Glomerular visceral epithelial cell (primary cell): ENCODE data around the gene GALNTL6.
"Not testable (repeated sequence)": the region's sequence is repeated elsewhere in the genome, so short reads cannot be mapped to it uniquely, and the experiment has no call there.

Experiments
- DNase-seq: peaks from one replicate; pipeline ENCODE4 v3.0.0-alpha.2; 2016; ENCODE audit errors: extremely low spot score

GALNTL6 gene

DNA sequence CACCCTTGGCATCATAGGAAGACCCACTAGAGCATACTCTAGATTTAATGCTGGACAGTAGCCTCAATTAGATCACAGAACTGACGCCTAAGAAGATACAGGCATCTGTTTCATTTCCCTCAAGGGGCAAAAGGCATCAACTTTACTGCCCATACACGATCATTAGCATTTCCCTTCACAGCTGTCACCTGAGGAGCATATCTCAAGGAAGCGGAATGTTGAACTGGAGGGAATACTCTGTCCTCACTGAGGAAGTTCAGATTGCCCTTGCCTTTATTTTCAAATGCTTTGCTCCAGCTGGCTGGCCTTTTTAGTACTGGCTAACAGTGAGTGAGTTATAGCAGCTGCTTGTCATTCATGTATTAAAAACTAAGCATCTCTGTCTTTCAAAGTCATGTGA, 847.0 kb downstream of the GALNTL6 start:
- no peak for DNase-seq

DNA sequence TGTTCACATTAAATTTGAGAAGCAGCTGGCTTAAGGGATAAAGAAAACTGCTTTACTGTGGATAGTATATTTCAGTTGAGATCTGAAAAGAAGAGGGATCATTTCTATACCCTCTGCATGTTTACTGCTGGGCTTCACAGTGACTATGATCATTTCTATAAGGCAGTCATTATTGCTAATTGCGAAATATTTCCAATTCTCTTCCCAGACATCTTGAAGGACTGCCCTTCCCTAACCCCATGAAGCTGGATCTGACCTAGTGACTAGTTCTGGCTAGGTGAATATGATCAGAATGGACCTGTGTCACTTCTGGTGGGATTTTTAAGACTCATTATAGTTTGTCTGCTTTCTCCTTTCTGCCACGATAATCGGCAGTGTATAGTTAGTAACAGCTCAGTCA, 848.9 kb downstream of the GALNTL6 start:
- no peak for DNase-seq

DNA sequence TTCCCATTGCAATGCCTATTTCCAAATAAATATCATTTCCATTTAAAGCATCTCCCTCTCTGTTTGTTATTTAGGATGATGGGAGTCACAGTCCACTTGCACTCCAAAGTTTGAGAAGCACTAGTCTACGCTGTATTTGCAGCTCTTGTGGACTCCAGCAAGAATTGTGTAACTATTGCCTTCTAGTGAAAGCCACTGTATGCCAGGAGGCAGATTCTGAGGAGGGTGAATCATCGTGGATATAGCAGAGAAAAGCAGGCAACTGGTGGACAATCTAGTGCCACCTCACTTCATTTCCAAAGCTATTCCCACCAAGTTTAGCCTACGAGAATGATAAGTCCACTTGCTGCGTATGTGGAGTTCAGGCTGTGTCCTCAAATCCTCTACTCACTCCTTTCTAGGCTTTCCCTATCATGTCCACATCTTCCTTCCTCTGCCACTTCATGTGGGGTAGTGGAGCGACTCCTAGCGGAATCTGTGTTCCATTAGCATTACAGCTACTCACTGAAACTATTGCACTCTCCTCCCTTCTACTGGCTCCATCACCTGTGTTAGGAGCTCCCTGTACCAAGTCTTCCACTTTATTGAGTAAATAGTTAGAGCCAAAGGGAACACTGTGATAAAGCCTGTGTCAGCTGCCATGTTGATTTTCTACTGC, 853.6 kb downstream of the GALNTL6 start:
- DNase-seq, result peak; percentile 8

DNA sequence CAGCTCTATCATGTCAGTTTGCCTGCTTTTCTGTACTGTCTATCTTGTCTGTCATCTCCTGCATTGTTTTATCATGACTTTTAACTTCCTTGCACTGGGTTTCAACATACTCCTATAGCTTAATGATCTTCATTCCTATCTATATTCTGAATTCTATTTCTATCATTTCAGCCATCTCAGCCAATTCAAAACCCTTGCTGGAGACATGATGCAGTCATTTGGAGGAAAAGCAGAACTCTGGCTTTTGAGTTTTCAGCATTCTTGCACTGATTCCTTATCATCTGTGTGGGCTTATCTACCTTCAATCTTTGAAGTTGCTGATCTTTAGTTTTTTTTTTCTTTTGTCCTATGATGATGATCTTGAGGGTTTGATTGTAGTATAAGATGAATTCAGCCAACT, 861.6 kb downstream of the GALNTL6 start:
- no peak for DNase-seq

DNA sequence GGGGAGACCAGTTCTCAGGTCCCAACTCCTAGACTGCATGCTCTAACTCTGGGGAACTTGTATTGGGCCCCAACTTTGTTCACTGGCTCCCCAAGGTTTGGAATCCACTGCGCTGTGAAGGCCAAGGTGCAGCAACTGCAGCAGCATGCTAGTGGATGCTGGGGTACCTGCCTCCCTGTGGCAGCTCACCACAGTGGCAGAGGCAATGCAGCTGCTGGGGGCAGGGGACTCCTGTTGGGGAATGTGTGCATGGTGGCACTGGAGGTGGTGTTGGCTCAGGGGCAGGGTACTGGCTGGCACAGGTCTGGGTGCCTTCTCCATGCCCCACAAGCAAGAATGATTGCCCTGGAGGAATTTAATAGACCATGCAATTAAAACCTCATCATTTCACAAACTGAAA, 862.0 kb downstream of the GALNTL6 start:
- no peak for DNase-seq

DNA sequence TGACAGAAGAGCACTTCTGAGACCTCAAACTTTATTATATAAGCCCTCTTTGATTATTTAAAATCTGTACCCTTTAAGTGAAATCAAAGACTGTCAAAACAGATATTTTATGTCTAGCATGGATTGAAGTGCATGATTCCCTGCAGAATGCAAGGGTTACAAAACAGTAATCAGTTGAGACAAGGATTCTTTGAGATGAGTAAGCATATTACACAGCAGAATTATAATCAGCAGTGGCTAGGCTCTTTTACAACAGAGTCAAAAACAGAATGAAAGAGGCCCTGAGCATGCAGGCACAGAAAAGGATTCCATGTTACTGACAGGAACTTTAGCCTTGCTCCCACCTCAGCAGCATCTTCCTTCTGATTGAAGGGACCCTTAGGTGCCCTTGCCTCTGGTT, 867.5 kb downstream of the GALNTL6 start:
- no peak for DNase-seq

DNA sequence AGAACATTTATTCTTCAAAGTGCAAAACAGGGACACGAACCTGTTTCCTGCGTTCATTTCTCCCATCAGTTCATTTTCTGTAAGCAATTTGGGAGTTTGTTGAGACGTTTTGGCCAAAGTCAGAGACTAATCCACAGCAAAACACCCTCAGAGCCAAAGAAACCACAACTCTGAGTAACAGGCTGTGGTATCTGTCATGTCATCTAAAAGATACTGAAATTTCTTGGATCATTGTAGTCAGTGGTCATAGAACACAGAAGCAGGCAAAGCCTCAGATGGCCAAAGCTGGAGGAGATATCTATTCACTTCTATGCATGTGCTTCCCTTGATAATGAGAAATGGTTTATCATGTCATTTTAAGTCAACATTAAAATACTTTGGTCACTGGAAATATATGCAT, 869.8 kb downstream of the GALNTL6 start:
- peak; percentile 8 for DNase-seq

DNA sequence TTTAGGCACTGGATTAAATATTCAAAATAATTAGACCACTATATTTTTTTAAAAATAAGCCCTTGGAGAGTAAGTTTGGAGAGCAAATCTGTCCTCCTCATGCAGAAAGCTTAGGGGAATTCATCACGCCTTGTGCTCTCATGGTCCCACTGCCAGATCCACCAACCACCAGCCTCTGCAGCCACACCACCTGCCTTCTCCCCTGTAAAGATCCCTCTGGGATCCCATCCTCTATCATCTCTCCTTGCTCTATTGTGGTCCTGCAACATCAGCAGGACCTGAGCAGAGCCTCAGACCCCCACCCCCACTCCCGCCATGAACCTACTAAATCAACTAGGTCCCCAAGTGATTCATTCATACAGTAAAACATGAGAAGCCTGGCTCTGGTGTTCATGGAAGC, 872.8 kb downstream of the GALNTL6 start:
- DNase-seq, result no peak

DNA sequence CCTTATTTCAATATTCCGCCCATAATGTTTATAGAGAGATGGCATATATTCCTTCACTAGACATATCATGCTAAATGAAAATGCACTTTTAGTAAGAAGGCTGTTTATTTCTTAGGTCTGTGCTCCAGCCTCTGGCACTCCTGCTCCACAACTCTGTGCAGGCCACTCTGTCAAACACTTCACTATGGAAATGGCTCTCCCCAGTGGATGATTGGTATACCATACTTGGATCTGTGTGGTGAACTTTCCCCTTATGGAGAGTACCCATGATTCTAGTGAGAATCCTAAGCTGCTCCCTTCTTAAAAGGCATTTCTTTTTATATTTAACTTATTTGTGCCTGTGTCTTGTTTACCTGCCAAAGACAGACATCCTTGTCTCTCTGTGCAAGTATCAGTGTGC, 875.3 kb downstream of the GALNTL6 start:
- no peak for DNase-seq

DNA sequence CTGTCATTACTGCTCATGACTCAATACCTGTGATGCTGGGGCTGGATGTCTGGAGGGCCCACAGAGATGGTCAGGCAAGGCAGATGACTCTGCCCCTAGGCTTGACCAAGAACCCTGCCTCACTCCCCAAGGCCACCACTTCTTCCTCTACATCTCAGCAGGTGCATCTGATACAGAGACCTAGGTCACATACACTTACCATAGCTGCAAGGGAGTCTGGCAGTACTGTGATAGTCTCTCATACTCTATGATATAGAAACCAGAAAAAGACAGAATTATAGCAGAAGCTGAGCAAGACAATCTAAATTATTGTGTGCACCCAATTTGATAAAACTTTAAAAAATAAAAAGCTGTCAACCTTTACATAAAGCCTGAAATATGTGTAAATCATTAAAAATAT, 878.3 kb downstream of the GALNTL6 start:
- no peak for DNase-seq

DNA sequence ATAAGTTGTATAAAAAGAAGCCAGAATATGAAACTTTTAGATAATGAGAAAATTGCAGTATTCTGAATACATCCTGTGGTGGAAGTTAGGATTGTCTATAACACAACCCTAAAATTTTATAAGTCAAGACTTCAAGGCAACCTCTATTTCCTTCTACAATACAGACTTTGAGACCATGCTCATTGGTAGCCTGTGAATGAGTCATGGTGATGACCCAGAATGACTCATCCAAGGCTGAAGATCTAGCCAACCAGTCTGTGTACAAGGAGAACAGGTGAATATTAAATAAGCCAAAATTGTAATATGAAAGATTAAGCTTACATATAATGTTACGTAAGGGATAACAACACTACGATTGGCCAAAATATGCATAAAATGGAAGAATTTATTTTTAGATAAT, 879.5 kb downstream of the GALNTL6 start:
- no peak for DNase-seq

DNA sequence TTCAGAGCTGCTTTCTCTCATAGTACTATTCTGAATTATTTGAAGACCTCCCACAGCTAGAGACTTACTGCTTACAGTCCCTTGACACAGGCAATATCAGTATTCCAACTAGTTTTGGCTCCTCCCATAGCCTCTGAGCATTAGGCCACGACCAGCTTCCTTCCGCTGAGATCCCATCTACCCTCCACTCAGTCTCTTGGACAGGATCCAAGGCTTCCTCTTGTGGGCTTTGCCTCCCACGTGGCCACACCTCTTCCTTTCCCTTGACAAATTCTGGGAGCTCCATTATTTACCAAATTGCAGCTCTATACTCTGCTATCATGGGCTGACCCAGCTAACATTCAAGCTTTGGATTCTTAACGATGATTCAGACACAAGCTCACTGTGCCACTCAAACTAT, 885.1 kb downstream of the GALNTL6 start:
- no peak for DNase-seq

DNA sequence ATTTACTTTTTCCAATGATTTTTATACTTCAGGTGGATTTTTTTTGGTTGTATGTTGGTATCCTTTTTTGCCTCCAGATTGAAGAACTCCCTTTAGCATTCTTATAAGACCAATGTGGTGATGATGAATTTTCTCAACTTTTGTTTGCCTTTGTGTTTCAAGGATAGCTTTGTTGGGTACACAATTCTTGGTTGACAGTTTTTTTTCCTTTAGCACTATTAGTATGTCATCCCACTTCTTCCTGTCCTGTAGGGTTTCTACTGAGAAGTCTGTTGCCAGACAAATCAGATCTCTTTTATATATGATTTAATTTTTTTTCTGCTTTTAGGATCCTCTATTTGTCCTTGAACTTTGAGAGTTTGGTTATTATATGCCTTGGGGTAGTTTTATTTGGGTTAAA, 892.4 kb downstream of the GALNTL6 start:
- no peak for DNase-seq

DNA sequence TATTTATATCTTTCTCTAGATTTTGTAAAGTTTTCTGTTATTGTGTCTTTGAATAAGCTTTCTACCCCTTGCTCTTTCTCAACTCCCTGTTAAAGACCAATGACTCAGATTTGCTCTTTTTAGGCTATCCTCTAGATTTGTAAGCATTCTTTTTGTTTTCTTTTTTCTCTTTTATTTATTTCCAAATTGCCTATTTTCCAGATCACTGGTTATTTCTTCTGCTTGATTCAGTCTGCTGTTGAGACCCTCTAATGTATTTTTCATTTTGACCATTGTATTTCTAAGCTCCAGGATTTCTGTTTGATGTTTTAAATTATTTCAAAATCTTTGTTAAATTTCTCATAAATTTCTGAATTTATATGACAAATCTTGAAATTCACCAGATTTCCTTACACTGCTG, 892.8 kb downstream of the GALNTL6 start:
- no peak for DNase-seq

DNA sequence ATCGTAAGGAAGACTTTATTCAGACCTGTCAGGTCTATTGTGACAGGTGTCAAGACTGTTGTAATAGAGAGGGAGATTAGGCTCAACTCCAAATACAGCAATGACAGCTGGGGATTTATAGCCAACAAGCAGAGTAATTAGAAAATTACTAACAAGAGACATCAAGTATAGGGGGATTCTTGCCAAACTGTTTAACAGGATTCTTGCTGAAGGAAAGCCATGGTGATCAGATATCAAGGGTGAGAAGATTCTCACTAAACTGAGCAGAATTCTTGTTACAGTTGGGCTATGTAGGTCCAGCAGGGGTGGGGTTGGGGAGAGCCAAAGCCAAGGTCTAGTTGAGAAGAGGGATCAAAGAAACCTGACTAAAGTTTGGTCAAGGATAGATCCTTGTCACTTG, 894.4 kb downstream of the GALNTL6 start:
- DNase-seq, result no peak

DNA sequence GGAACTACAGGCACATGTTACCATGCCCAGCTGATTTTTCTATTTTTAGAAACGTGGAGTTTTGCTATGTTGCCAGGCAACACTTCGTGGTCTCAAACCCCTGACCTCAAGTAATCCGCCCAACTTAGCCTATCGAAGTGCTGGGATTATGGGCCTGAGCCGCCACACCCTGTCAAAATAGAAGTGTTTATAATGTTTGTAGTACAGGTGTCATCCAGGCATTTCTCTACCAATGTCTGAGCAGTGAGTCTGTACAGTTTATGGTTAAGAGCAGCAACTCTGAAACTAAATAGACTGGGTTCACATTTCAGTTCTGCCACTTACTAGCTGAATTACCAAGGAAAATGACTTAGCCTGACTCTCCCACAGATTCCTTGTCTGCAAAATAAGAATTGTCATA, 895.0 kb downstream of the GALNTL6 start:
- DNase-seq, result no peak

DNA sequence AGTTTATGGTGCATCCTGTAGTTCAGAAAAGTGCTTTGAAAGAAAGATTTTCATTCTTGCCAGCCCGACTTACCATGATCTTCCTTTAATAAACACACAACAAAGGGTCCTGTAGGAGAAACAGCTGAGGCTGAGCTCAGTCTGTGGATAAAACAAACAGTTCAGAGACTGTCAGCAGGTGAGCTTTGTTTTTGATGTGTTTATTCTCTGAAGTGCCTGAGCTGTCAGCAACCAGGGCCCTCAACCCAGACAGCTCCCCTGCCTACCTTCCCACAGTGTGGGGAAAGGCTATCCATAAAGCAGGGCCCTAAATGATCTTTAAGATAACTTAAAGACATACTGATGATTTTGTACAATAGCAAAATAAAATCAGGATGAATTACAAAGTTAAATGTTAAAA, 896.2 kb downstream of the GALNTL6 start:
- DNase-seq, result no peak

DNA sequence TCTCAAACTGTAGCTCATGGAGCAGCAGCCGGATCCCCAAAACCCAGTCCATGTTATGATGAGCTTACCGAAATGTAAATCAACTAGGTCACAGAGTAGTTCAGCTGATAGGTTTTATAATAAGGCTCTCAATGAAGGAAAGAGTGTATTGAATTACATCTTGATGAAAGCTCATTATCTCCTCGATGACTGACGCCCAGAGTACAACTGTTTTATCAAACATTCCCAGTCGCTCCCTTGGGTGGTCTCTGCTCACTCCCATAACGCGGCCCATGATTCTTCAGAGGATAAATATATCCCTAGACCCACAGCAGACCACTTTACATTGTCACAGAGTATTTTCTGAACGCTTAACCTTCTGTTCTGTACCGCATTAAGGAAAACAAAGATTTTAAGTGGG, 903.1 kb downstream of the GALNTL6 start:
- DNase-seq, result no peak

DNA sequence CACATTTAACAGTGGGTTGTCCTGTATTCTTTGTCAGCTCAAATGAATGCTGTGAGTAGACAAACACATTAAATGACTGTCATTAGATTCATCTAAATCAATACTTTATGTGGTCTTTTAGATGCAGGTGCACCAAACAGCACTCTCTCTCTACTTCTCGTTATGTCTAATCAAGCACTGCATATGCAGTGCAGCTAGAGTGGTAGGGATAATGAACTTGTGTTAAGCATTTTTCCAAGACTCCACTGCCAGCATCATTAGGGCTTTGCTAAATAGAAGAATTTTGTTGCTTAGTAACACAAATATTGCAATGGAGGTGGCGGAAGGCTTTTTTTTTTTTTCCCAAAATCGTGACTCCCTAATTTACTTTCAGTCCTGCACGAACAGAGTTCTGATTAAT, 908.5 kb downstream of the GALNTL6 start:
- DNase-seq, result no peak

DNA sequence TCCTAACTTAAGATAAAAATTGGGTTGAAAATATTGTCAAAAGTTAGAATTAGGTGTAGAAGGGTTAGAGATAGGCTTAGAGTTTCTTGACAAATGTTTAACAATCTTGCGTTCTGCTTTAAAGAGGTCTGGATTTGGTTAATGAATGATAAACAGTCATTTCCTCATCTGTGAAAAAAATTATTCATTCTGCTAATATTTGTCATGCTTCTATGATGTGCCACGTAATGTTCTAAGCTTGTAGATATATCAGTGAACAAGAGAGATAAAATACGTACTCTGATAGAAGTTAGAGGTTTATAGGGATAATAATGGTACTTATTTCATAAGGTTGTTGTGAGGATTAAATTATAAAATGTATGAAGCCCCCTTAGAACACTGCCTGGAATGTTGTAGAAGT, 912.4 kb downstream of the GALNTL6 start:
- peak; percentile 41 for DNase-seq

DNA sequence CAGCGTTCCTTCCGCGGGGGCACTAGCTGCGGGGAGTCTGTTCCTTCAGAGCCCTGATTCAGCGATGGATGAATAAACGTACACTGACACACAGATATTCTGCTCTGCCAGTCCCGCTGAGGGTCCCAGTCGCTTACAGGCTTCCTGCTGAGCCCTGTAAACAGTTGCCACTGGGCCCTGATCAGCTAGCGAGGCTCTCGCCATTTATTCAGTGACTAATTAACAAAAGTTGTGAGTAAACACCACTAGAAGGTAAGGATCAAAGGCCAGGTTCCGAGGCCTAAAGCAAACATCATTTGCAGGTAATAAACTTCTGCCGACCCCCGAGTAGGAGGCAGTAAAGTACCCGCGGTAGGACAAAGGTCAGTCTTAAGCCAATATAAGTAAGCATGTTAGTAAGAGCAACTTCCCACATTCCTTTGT, 912.8 kb downstream of the GALNTL6 start:
- peak; percentile 52 for DNase-seq

DNA sequence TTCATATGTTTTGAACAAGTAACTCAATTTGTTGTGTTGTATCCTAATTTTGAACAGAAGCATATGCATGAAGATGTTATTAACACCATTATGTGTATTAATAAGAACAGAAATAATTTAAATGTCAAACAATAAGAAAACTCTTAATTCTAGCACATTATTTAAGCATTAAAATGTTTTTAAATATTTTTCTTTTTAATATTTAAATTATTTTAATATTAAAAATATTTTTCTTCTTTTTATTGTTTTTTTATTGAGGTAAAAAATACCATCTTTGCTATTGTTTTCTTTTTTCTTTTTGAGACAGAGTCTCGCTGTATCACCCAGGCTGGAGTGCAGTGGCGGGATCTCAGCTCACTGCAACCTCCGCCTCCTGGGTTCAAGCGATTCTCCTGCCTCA, 914.4 kb downstream of the GALNTL6 start:
- DNase-seq, result no peak

DNA sequence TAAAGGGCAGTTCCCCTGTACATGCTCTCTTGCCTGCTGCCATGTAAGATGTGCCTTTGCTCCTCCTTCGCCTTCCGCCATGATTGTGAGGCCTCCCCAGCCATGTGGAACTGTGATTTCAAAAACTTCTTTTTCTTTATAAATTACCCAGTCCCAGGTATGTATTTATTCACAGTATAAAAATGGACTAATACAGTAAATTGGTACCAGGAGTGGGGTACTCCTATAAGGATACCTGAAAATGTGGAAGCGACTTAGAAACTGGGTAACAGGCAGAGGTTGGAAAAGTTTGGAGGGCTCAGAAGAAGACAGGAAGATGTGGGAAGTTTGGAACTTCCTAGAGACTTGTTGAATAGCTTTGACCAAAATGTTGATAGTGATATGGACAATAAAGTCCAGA, 920.4 kb downstream of the GALNTL6 start:
- DNase-seq, result not testable (repeated sequence)

DNA sequence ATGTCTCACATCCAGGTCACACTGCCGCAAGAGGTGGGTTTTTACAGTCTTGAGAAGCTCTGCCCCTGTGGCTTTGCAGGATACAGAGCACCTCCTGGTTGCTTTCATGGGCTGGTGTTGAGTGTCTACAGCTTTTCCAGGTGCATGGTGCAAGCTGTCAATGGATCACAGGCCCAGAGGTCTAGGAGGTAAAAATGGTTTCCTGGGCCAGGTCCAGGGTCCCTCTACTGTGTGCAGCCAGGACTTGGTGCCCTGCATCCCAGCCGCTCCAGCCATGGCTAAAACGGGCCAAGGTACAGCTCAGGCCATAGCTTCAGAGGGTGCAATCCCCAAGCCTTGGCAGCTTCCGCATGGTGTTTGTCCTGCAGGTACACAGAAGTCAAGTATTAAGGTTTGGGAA, 921.4 kb downstream of the GALNTL6 start:
- DNase-seq, result no peak

DNA sequence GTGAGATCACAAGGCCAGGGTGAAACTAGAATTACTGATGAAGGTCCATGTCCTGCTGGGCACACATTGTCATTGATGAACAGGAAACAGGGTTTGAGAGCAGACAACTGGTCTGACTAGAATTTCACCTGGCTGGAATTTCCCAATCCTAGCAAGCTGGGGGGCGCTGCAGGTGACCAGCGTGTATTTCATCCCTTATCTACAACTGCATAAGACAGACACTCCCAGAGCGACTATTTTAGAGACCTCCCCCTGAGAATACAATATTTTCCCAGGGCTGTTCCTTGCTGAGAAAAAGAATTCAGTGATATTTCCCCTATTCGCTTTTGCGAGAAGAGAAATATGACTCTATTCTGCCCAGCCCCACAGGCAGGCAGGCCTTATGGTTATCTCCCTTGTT, 922.8 kb downstream of the GALNTL6 start:
- DNase-seq, result no peak
